ENCODE results near the gene DBP.
A peak's percentile ranks its signal among the peaks of the same experiment; 100 is the strongest.
"Not testable (repeated sequence)": the region's sequence is repeated elsewhere in the genome, so short reads cannot be mapped to it uniquely, and the experiment has no call there.

Gene DBP

DNA sequence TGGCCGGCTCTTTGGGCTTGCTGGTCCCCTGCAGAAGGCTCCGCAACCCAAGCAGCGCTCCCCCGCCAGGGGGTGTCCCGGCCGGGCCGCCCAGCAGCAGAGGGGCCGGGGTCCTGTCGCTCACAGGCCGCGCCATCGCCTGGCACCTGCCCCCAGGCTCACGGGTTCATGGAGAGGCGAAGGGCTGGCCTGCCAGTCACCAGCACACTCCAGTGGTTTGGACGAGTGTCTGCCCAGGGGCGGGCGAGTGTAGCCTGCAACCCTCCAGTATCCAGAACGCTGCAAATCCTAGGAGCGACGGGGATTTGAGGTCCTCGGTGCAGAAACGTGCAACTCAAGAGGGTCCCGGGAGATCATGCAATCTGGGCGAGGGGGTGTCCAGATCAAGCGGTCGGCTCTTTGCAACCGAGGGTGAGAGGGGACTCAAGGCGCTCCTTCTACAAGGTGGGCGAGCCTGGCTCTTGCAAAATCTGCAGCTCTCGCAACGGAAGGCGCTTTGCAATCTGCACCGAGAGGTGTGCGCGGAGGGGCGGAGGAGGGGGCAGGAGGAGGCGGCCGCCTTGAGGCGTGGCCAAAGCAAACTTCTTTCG is at the start of gene DBP:
DBP (minus strand) TSS at position 521 of the 590 bp plus-strand sequence; CDS start at position 136, 385 bp downstream.
- DNase-seq, result no peak

- DNase-seq, result not testable (repeated sequence)
These were observed 49.5 kb upstream of the DBP start for GRCh38 chr19:48686637-48687036.

- no peak for DNase-seq
These were observed 48.9 kb upstream of the DBP start for GRCh38 chr19:48686088-48686487.

- DNase-seq, result no peak
These were observed 48.4 kb upstream of the DBP start for GRCh38 chr19:48685583-48685982.

- peak; percentile 26 for DNase-seq
These were observed 46.2 kb upstream of the DBP start for GRCh38 chr19:48683349-48683748.

GRCh38 chr19:48681127-48681470 is 43.9 kb upstream of the DBP start:
- peak; percentile 11 for DNase-seq

GRCh38 chr19:48680436-48681126 is 43.4 kb upstream of the DBP start:
- DNase-seq, result no peak

GRCh38 chr19:48680006-48680405 is 42.8 kb upstream of the DBP start:
- DNase-seq, result not testable (repeated sequence)

GRCh38 chr19:48678201-48678600 is 41.0 kb upstream of the DBP start:
- DNase-seq, result no peak

- no peak for DNase-seq
These were observed 39.7 kb upstream of the DBP start for GRCh38 chr19:48676887-48677286.

GRCh38 chr19:48676487-48676886 is 39.3 kb upstream of the DBP start:
- no peak for DNase-seq

DNA sequence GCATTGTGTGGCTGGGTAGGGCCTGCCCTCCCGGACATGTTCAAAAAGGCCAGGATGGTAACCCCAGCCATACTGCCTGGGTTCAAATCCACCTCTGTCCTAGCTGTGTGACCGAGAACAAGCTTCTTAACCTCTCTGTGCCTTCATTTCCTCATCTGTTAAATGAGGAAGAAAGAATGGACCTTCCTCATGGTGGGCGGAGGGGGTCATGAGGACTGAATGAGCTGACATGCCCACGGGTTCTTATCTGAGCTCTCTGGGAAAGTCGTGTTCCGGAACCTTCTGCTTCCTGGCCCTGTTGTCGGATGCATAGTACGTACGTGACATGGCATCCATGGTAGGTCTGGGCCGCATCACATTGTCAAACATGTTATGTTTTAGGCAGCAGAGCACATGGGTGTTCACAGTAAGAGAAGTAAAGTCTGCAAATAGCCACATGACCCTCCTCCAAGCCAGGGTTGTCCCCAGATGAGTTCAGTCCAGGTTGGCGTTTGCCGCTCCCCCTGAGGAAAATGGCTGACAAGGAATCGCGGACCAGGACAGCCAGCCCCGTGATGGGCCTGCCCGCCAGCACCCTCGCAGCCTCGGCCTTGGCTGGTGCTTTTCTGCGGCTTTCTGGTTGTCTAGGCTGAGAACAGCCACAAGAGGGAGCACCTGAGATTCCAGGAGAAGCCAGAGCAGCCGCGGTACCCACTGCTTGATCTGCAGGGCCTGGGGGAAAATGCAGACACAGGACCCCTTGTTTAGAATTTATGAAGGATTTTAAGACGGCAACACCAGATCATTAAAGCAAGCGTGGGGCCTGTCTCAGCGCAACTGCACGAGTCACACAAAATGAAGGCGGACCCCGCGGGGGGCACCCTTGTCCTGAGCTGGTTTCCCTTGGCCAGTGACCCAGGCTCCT is 38.0 kb upstream of the DBP start:
- DNase-seq, result peak; percentile 83

- no peak for DNase-seq
These were observed 37.1 kb upstream of the DBP start for GRCh38 chr19:48674216-48674809.

- no peak for DNase-seq
These were observed 36.4 kb upstream of the DBP start for GRCh38 chr19:48673436-48674100.

- DNase-seq, result no peak
These were observed 35.8 kb upstream of the DBP start, which contains the start of gene NTN5 for GRCh38 chr19:48672994-48673393. Gene NTN5 (minus strand): TSS chr19:48673017. CDS start chr19:48670986, 2,031 bp downstream.

DNA sequence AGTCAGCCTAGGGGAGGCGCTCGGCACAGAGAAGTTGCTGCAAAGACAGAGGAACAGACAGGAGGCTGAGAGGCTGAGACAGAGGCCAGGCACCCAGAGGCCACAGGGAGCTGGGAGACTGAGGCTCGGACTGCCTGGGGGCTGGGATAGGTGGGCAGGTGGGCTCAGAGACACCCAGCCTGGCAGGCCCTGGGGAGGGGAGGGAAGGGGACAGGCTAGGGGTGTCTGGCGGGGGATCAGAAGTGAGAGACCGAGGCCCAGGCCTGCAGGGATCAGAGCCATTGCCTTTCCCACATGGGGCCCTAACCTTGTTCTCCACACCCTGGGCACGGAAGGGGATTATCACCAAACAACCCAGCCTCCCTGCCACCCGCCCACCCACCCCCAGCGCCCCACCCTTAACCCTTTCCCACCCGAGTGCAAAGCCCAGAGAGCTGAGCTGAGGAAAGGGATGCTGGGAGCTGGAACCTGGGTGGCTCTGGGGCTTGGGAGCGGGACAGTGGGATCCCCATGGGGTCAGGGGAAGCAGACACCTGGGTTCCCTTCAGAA is 34.3 kb upstream of the DBP start:
- no peak for DNase-seq

DNA sequence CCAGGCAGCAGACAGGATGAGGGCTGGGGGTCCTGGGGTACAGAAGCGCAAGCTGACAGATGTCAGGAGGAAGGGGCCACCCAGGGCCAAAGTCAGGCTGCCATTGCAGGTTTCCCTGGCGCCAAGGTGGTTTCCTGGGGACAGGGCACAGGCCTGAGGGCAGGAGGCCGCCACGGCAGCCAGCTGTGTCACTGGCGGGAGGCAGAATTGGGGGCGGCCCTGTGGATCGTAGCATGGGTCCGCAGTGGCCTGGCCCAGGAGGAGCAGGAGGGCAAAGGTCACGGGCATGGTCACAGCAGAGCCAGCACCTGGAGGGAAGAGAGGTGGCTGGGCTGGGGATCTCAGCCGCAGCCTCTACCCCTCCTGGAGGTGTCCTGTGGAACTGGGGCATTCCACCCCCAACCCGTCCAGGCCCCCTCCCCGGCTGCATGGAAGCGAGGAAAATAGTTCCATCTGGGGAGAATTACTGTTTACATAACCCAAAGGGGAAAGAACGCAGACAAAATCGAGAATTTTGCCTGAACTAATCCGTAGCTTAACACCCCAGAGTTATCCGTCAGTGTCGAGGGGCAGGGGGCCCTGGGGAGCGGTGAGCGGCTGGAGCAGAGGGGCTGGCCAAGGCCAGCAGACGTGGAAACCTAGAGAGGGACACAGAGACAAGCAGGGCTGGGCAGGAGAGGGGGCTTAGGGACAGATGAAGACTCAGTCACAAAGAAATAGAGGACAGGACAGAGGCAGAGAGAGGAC is 33.7 kb upstream of the DBP start:
- DNase-seq, result no peak

DNA sequence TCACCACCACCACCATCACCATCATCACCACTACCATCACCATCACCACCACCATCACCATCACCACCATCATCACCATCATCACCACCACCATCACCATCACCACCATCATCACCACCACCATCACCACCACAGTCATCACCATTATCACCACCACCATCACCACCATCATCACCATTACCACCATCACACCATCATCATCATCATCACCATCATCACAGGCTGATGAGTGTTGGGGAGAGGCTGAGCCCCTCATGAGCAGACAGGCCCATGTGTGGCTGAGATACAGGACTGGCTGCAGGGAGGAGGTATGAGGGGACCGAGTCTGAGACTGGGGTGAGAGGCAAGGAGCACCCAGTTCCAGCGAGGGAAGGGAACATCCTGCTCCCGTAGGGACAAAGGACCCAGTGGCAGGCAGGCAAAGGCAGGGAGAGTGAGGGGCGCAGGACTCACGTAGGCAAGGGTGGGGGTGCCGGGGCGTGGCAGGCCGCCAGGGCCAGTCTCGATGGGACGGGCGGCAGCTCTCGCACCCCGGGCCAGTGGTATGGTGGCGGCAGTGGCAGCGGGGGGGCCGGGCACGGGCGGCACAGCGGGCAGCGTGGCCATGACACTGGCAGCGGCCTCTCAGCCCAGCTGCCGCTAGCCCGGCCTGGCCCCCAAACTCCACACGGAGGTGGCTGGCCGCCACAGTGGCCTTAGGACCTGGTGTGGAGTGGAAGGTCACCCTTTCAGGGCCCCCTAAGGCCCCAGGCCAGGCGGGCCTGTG is 32.9 kb upstream of the DBP start:
- DNase-seq, result no peak

DNA sequence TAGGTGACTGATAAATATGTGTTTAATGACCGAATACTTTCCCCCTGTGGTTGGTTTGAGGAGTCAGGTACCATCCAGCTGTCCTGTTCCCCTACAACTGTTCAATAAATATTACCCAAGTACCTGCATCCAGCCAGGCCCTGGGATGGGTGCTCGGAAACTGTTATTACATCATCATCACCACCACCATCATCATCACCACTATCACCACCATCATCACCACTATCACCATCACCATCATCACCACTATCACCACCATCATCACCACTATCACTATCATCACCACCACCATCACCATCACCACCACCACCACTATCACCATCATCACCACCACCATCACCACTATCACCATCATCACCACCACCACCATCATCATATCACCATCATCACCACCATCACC is 31.6 kb upstream of the DBP start:
- no peak for DNase-seq

DNA sequence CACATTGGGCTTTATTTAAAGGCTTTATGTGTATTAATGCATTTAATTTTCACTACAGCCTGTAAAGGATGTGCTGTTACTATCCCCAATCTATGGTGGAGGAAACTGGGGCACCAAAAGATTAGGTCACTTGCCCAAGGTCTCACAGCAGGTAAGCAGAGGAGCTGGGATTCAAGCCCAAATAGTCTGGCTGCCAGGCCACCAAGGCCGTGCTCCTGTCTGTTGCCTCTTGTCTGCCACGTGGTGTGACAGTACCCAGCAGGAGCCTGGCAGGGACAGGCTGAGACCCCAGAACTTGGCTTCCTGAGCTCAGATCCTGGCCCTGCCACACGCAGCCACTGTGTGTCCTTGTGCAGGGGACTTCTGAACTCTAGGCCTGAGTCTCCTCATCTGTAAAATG is 31.2 kb upstream of the DBP start:
- no peak for DNase-seq

DNA sequence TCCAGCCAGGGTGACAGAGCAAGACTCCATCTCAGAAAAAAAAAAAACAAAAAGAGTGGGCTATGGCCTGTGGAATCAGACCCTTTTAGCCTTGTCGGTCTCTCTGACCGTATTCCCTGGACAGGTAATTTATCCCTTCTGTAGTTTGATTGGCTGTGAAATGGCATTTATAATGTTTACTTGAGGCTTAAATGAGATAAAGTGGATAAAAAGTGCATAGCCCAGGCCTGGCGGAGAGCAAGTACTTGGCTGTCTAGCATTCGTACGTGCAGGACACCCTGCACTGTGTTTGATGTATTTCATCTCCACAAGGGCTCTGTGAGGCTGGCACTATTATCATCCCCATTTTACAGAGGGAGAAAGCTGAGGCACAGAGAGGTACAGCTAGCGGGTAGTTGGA is 28.6 kb upstream of the DBP start:
- DNase-seq, result no peak
